T-helper 22 cell (primary cell): Measurements from ENCODE around the gene WIPF2.

Source experiments
- DNase-seq: peaks from one replicate; pipeline ENCODE4 v3.0.0-alpha.2; 2020; ENCODE audit warnings: low read depth

Gene WIPF2

GRCh38 chr17:40327244-40327729, 108.2 kb downstream of the WIPF2 start:
- DNase-seq, result no peak

GRCh38 chr17:40327735-40328385, 108.8 kb downstream of the WIPF2 start:
- DNase-seq, result no peak

- DNase-seq, result no peak
Observed at GRCh38 chr17:40328386-40328766, 109.3 kb downstream of the WIPF2 start.

GRCh38 chr17:40329839-40330794, 111.0 kb downstream of the WIPF2 start:
- DNase-seq, result no peak

GRCh38 chr17:40330850-40331470, 111.9 kb downstream of the WIPF2 start:
- DNase-seq, result no peak

GRCh38 chr17:40331743-40332641, 112.9 kb downstream of the WIPF2 start:
- no peak for DNase-seq
